Measurements from ENCODE around the gene TECRL.

TECRL gene

DNA sequence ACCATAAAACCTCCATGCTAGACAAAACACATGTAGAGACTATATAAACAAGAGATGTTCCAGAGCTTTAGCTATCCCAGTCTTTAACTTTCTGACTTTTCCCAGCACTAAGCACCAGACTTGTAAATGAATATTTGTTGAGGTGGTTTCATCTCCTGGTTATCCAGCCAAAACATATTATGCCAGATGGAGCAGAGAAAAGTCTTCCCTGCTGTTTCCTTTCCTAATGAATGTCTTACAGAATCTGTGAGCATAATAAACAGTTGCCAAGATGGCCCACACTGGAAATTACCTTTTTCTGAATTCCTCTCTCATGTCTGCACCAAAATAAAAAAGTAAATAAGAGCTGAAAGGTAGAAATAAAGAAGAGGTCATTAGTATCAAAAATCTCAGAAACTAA, 159.2 kb downstream of the TECRL start:
- Histone ChIP-seq H3K9me3 (ENCODE audit: control insufficient read depth, low read length) (peaks cover 8% of the 10 kb centered on the region), H3K27ac (ENCODE audit: low read depth, low read length, severe bottlenecking) (no peak overlapping the region), H3K4me3 (ENCODE audit: extremely low read depth, insufficient read depth, low read length, poor library complexity, severe bottlenecking) (no peak overlapping the region), H3K4me1 (ENCODE audit: control insufficient read depth, insufficient read depth, low read length, poor library complexity, severe bottlenecking) (no peaks in the 10 kb centered on the region), H3K36me3 (ENCODE audit: control insufficient read depth, insufficient read depth, low read length) (no peaks in the 10 kb centered on the region)

DNA sequence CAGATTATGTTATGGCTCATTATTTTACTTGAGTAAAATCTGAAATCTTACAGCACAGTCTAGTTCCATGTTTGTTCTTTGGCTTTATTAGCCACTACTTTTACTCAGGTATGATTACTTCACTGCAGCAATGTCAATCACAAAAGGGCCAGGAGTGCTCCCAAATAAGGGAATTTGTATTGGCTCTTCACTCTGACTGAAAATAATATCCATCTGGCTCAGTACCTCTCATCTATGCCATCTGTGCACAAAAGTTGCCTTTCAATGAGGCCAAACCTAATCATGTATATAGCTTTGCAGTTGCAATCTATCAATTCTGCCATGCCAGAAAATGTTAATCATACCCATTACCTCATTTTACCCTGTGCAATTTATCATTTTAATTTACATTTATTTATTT, 161.1 kb downstream of the TECRL start:
- Histone ChIP-seq H3K27ac (ENCODE audit: low read depth, low read length, severe bottlenecking) (no peak overlapping the region), H3K36me3 (ENCODE audit: control insufficient read depth, insufficient read depth, low read length) (no peaks in the 10 kb centered on the region), H3K9me3 (ENCODE audit: control insufficient read depth, low read length) (peaks cover 8% of the 10 kb centered on the region), H3K4me3 (ENCODE audit: extremely low read depth, insufficient read depth, low read length, poor library complexity, severe bottlenecking) (no peak overlapping the region), H3K4me1 (ENCODE audit: control insufficient read depth, insufficient read depth, low read length, poor library complexity, severe bottlenecking) (no peaks in the 10 kb centered on the region)

DNA sequence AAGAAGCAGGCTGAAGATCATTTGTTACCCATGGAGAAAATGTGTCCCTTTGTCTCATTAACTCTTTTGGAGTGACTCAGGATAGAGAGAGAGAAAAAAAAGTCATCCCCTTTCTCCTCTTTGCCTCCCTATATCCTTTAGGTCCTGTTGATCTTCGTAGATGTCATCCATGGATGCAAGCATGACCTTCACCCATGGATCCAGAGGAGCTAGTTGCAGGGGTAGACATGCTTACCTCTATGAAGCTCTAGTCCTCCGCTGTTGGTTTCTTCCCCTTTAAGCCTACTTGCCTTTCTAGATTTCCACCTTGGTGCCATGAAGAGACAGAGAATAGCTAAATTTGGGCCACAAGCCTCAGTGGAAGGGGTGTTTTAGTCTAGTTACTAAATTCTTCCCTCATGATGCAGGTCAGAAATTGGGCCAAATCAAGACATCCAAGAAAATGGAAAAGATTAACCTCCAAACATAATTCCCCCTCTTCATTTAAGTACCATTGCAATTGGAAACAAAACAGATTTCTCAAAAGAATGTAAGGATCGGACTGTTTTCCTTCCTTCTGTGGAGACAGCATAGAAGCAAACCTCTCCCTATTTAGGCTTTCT, 178.4 kb downstream of the TECRL start:
- H3K27ac ChIP-seq (ENCODE audit: low read depth, low read length, severe bottlenecking): no peak overlapping the region
- peaks cover 64% of the 10 kb centered on the region for H3K9me3 ChIP-seq (ENCODE audit: control insufficient read depth, low read length)
- no peaks in the 10 kb centered on the region for H3K4me1 ChIP-seq (ENCODE audit: control insufficient read depth, insufficient read depth, low read length, poor library complexity, severe bottlenecking)
- no peaks in the 10 kb centered on the region for H3K36me3 ChIP-seq (ENCODE audit: control insufficient read depth, insufficient read depth, low read length)
- WGBS, 2 experiments (ENCODE audit: insufficient coverage in 2 of 2): 73 to 80% methylated on average over 1 to 2 of the region's 3 CpGs
- no peak overlapping the region for H3K4me3 ChIP-seq (ENCODE audit: extremely low read depth, insufficient read depth, low read length, poor library complexity, severe bottlenecking)

Data from mesodermal cell (in vitro differentiated cells).